Neural cell (in vitro differentiated cells): ENCODE results near the gene DCAF7.

Experiments used
- EP300 ChIP-seq: fragments of 450-650 bp; conservative IDR thresholded peaks from 2 replicates; pipeline ENCODE4 v1.6.1; 2014; ENCODE audit warnings: antibody characterized with exemption, mild to moderate bottlenecking, moderate library complexity; ENCODE audit not compliant: poor library complexity, severe bottlenecking
- EZH2 ChIP-seq: fragments of 200-600, 300-800 bp; shearing (Covaris generic), sonication (generic); IDR thresholded peaks from 2 replicates; pipeline ENCODE4 v1.6.1; 2014; ENCODE audit warnings: antibody characterized with exemption, low read length, borderline replicate concordance, mild to moderate bottlenecking; ENCODE audit not compliant: insufficient read depth, poor library complexity, severe bottlenecking
- MXI1 ChIP-seq: fragments of 450-650 bp; conservative IDR thresholded peaks from 2 replicates; pipeline ENCODE4 v1.6.1; 2014; ENCODE audit warnings: antibody characterized with exemption, mild to moderate bottlenecking; ENCODE audit not compliant: poor library complexity, severe bottlenecking
- POLR2AphosphoS5 ChIP-seq: IDR thresholded peaks from 2 replicates; pipeline ENCODE4 v1.6.1; 2012
- RAD21 ChIP-seq: fragments of 450-650 bp; conservative IDR thresholded peaks from 2 replicates; pipeline ENCODE4 v1.6.1; 2014; ENCODE audit warnings: antibody characterized with exemption, mild to moderate bottlenecking, moderate library complexity
- SMC3 ChIP-seq: fragments of 450-650 bp; conservative IDR thresholded peaks from 2 replicates; pipeline ENCODE4 v1.6.1; 2014; ENCODE audit warnings: antibody characterized with exemption, mild to moderate bottlenecking, moderate library complexity; ENCODE audit not compliant: poor library complexity
- TAF1 ChIP-seq: IDR thresholded peaks from 2 replicates; pipeline ENCODE4 v1.6.1; 2012; ENCODE audit warnings: low read depth
- TF ChIP-seq, protein P1 (sequence below): fragments of 450-650 bp; IDR thresholded peaks from 2 replicates; pipeline ENCODE4 v1.5.1; 2014; ENCODE audit warnings: antibody characterized with exemption, mild to moderate bottlenecking, moderate library complexity; ENCODE audit not compliant: poor library complexity, severe bottlenecking
- TF ChIP-seq, protein P2 (sequence below): IDR thresholded peaks from 2 replicates; pipeline ENCODE4 v1.6.1; 2012; ENCODE audit warnings: borderline replicate concordance

DNA sequence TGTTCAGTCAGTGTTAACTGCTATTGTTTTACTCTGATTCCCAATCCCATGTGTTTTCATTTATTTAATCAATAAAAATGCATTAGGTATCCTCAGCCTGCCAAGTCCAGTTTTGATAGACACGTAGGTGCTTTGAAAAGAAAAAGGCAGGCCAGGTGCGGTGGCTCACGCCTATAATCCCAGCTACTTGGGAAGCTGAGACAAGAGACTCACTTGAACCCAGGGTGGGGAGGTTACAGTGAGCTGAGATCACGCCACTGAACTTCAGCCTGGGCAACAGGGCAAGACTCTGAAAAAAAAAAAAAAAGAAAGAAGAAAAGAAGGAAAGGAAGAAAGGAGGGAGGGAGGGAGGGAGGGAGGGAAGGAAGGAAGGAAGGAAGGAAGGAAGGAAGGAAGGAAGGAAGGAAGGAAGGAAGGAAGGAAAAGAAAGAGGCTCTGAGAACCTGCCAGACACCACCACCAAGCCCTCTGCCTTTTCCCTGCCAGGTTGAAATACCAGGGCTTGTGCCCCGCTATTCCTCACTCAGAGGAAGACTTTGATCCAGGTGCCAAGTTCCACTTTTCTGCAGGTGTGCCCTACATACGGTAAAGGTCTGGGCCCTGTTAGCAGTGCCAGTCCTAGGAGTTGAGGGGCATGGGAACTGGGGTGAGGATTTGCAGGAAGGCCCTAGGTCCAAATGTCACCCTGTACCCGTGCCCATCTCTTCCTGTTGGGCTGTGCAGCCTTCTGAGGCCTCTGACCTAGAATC, 37.2 kb upstream of the DCAF7 start:
- TF ChIP-seq POLR2AphosphoS5: no peak
- TF ChIP-seq EZH2: no peak
- TF ChIP-seq, protein P1, sequence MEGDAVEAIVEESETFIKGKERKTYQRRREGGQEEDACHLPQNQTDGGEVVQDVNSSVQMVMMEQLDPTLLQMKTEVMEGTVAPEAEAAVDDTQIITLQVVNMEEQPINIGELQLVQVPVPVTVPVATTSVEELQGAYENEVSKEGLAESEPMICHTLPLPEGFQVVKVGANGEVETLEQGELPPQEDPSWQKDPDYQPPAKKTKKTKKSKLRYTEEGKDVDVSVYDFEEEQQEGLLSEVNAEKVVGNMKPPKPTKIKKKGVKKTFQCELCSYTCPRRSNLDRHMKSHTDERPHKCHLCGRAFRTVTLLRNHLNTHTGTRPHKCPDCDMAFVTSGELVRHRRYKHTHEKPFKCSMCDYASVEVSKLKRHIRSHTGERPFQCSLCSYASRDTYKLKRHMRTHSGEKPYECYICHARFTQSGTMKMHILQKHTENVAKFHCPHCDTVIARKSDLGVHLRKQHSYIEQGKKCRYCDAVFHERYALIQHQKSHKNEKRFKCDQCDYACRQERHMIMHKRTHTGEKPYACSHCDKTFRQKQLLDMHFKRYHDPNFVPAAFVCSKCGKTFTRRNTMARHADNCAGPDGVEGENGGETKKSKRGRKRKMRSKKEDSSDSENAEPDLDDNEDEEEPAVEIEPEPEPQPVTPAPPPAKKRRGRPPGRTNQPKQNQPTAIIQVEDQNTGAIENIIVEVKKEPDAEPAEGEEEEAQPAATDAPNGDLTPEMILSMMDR: no peak
- TF ChIP-seq, protein P2, sequence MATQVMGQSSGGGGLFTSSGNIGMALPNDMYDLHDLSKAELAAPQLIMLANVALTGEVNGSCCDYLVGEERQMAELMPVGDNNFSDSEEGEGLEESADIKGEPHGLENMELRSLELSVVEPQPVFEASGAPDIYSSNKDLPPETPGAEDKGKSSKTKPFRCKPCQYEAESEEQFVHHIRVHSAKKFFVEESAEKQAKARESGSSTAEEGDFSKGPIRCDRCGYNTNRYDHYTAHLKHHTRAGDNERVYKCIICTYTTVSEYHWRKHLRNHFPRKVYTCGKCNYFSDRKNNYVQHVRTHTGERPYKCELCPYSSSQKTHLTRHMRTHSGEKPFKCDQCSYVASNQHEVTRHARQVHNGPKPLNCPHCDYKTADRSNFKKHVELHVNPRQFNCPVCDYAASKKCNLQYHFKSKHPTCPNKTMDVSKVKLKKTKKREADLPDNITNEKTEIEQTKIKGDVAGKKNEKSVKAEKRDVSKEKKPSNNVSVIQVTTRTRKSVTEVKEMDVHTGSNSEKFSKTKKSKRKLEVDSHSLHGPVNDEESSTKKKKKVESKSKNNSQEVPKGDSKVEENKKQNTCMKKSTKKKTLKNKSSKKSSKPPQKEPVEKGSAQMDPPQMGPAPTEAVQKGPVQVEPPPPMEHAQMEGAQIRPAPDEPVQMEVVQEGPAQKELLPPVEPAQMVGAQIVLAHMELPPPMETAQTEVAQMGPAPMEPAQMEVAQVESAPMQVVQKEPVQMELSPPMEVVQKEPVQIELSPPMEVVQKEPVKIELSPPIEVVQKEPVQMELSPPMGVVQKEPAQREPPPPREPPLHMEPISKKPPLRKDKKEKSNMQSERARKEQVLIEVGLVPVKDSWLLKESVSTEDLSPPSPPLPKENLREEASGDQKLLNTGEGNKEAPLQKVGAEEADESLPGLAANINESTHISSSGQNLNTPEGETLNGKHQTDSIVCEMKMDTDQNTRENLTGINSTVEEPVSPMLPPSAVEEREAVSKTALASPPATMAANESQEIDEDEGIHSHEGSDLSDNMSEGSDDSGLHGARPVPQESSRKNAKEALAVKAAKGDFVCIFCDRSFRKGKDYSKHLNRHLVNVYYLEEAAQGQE: no peak
- no peak for TF ChIP-seq RAD21
- TF ChIP-seq SMC3: no peak
- TF ChIP-seq TAF1: no peak
- no peak for TF ChIP-seq EP300
- no peak for TF ChIP-seq MXI1
